Stimulated activated naive B cell treated with anti-CD40 and anti-IgM and Interleukin-4, amounts not matched to agents 10 μg/mL and 1 μg/mL and 100 μg/mL, for 72 hours (primary cell): ENCODE results near the gene TMEM178A.

Source experiments
- ATAC-seq, 2 donors: fragments of 150-1000 bp; cut with Tn5 transposase; replicated peaks; 2 replicates each; pipeline ENCODE4 v1.10.0; 2021; ENCODE audit warnings: moderate library complexity in 1 of 2
- DNase-seq: peaks from one replicate; pipeline ENCODE4 v3.0.0; 2021
- H3K27ac Mint-ChIP-seq: one replicate; pipeline ENCODE4 v1.8.0; 2022; ENCODE audit warnings: mild to moderate bottlenecking, mixed read lengths
- H3K27me3 Mint-ChIP-seq, 2 donors: one replicate each; pipeline ENCODE4 v1.8.0; 2022; ENCODE audit warnings: mixed read lengths in 2 of 2
- H3K36me3 Mint-ChIP-seq, 2 donors: one replicate each; pipeline ENCODE4 v1.8.0; 2022; ENCODE audit warnings: mixed read lengths in 2 of 2, mild to moderate bottlenecking in 1 of 2
- H3K4me1 Mint-ChIP-seq, 2 donors: one replicate each; pipeline ENCODE4 v1.8.0; 2022; ENCODE audit warnings: mixed read lengths in 2 of 2, mild to moderate bottlenecking in 1 of 2
- H3K4me3 Mint-ChIP-seq, 2 donors: one replicate each; pipeline ENCODE4 v1.8.0; 2022; ENCODE audit warnings: mild to moderate bottlenecking in 2 of 2, mixed read lengths in 2 of 2, moderate library complexity in 1 of 2
- H3K9me3 Mint-ChIP-seq, 2 donors: one replicate each; pipeline ENCODE4 v1.8.0; 2022; ENCODE audit warnings: mixed read lengths in 2 of 2, mild to moderate bottlenecking in 1 of 2

TMEM178A gene

GRCh38 chr2:39659765-39660611 is 5.7 kb upstream of the TMEM178A start:
- DNase-seq: no peak
- Mint-ChIP-seq H3K4me1 (peaks cover 1 to 5% of the 10 kb centered on the region in 2 donors), H3K9me3 (no peaks in the 10 kb centered on the region), H3K27ac (no peak overlapping the region), H3K4me3 (no peak overlapping the region), H3K36me3 (no peaks in the 10 kb centered on the region), H3K27me3 (peaks cover 5 to 7% of the 10 kb centered on the region in 2 donors)
- ATAC-seq: no peak

- Mint-ChIP-seq H3K27ac (no peak overlapping the region), H3K9me3 (no peaks in the 10 kb centered on the region), H3K4me1 (peaks cover 6 to 8% of the 10 kb centered on the region in 2 donors), H3K27me3 (peaks cover 12% of the 10 kb centered on the region in 2 donors), H3K4me3 (no peak overlapping the region), H3K36me3 (no peaks in the 10 kb centered on the region)
- DNase-seq (no peak), ATAC-seq (no peak)
Measured at GRCh38 chr2:39660612-39661236, 5.0 kb upstream of the TMEM178A start.

- Mint-ChIP-seq H3K9me3 (no peaks in the 10 kb centered on the region), H3K27ac (no peak overlapping the region), H3K36me3 (no peaks in the 10 kb centered on the region), H3K4me3 (no peak overlapping the region), H3K27me3 (peaks cover 18 to 20% of the 10 kb centered on the region in 2 donors), H3K4me1 (peaks cover 10 to 14% of the 10 kb centered on the region in 2 donors)
- no peak for ATAC-seq
- DNase-seq: no peak
Measured at GRCh38 chr2:39661826-39662225, 3.9 kb upstream of the TMEM178A start.

- Mint-ChIP-seq H3K4me3 (no peak overlapping the region), H3K27ac (no peak overlapping the region), H3K9me3 (no peaks in the 10 kb centered on the region), H3K27me3 (peaks cover 32 to 36% of the 10 kb centered on the region in 2 donors), H3K36me3 (no peaks in the 10 kb centered on the region), H3K4me1 (peaks cover 12 to 19% of the 10 kb centered on the region in 2 donors)
- ATAC-seq (no peak), DNase-seq (no peak)
Measured at GRCh38 chr2:39663187-39663930, 2.4 kb upstream of the TMEM178A start.

- no peaks in the 10 kb centered on the region for H3K9me3 Mint-ChIP-seq
- peaks cover 12 to 19% of the 10 kb centered on the region in 2 donors for H3K4me1 Mint-ChIP-seq
- ATAC-seq (no peak), DNase-seq (no peak)
- peaks cover 41 to 45% of the 10 kb centered on the region in 2 donors for H3K27me3 Mint-ChIP-seq
- H3K27ac Mint-ChIP-seq: no peak overlapping the region
- H3K36me3 Mint-ChIP-seq: no peaks in the 10 kb centered on the region
- H3K4me3 Mint-ChIP-seq: no peak overlapping the region
Measured at GRCh38 chr2:39664232-39664887, 1.4 kb upstream of the TMEM178A start.

- no peaks in the 10 kb centered on the region for H3K9me3 Mint-ChIP-seq
Measured at GRCh38 chr2:39664888-39665591, 677 bp upstream of the TMEM178A start.

GRCh38 chr2:39666491-39667101 is 879 bp downstream of the TMEM178A start:
- no peaks in the 10 kb centered on the region for H3K9me3 Mint-ChIP-seq
- no peaks in the 10 kb centered on the region for H3K36me3 Mint-ChIP-seq
- peak overlapping the region; percentile 80 to 81 for H3K4me3 Mint-ChIP-seq
- DNase-seq: no peak
- ATAC-seq: peak in 1 of 2 donors; percentile 16
- peaks cover 9 to 19% of the 10 kb centered on the region in 2 donors for H3K4me1 Mint-ChIP-seq
- peak overlapping the region; percentile 4 for H3K27ac Mint-ChIP-seq
- H3K27me3 Mint-ChIP-seq: peaks cover 51 to 54% of the 10 kb centered on the region in 2 donors

More at GRCh38 chr2:39664888-39665591, 677 bp upstream of the TMEM178A start:
- Mint-ChIP-seq H3K4me1 (peaks cover 12 to 19% of the 10 kb centered on the region in 2 donors), H3K27ac (peak overlapping the region; percentile 63), H3K4me3 (peak overlapping the region; percentile 69 to 80), H3K36me3 (no peaks in the 10 kb centered on the region), H3K27me3 (peaks cover 46 to 49% of the 10 kb centered on the region in 2 donors)
- no peak for DNase-seq
- ATAC-seq: no peak

- Mint-ChIP-seq H3K27ac (no peak overlapping the region), H3K36me3 (no peaks in the 10 kb centered on the region), H3K9me3 (no peaks in the 10 kb centered on the region), H3K27me3 (peaks cover 57 to 59% of the 10 kb centered on the region in 2 donors), H3K4me3 (peak overlapping the region; percentile 80 to 81), H3K4me1 (peaks cover 9 to 19% of the 10 kb centered on the region in 2 donors)
- DNase-seq: no peak
- no peak for ATAC-seq
Measured at GRCh38 chr2:39667104-39667885, 1.6 kb downstream of the TMEM178A start.

- Mint-ChIP-seq H3K9me3 (no peaks in the 10 kb centered on the region), H3K36me3 (no peaks in the 10 kb centered on the region), H3K27me3 (peaks cover 62 to 64% of the 10 kb centered on the region in 2 donors), H3K27ac (no peak overlapping the region), H3K4me3 (no peak overlapping the region), H3K4me1 (peaks cover 9 to 19% of the 10 kb centered on the region in 2 donors)
- DNase-seq (no peak), ATAC-seq (no peak)
Measured at GRCh38 chr2:39667886-39668276, 2.2 kb downstream of the TMEM178A start.

- Mint-ChIP-seq H3K4me1 (peaks cover 9 to 19% of the 10 kb centered on the region in 2 donors), H3K27ac (no peak overlapping the region), H3K4me3 (no peak overlapping the region), H3K9me3 (no peaks in the 10 kb centered on the region), H3K36me3 (no peaks in the 10 kb centered on the region), H3K27me3 (peaks cover 59 to 66% of the 10 kb centered on the region in 2 donors)
- ATAC-seq: no peak
- DNase-seq: no peak
Measured at GRCh38 chr2:39668576-39669080, 2.9 kb downstream of the TMEM178A start.

- Mint-ChIP-seq H3K4me3 (no peak overlapping the region), H3K27me3 (peaks cover 51 to 52% of the 10 kb centered on the region in 2 donors), H3K27ac (no peak overlapping the region), H3K9me3 (no peaks in the 10 kb centered on the region), H3K36me3 (no peaks in the 10 kb centered on the region), H3K4me1 (peaks cover 3 to 7% of the 10 kb centered on the region in 2 donors)
- no peak for DNase-seq
- no peak for ATAC-seq
Measured at GRCh38 chr2:39671604-39672003, 5.9 kb downstream of the TMEM178A start.

GRCh38 chr2:39673018-39673417 is 7.3 kb downstream of the TMEM178A start:
- peaks cover 42% of the 10 kb centered on the region in 2 donors for H3K27me3 Mint-ChIP-seq
- peaks cover 0 to 2% of the 10 kb centered on the region in 2 donors for H3K36me3 Mint-ChIP-seq
- DNase-seq: no peak
- no peak overlapping the region for H3K27ac Mint-ChIP-seq
- ATAC-seq: no peak
- peaks cover 0 to 2% of the 10 kb centered on the region in 2 donors for H3K9me3 Mint-ChIP-seq
- H3K4me3 Mint-ChIP-seq: no peak overlapping the region
- no peaks in the 10 kb centered on the region for H3K4me1 Mint-ChIP-seq
